HG03175 (cell line): Measurements from ENCODE around the gene THAP4.

Experiments
- ATAC-seq: cut with Tn5 transposase; IDR thresholded peaks from one replicate; pipeline ENCODE4 v1.9.1; 2021; ENCODE audit warnings: mild to moderate bottlenecking, moderate library complexity; ENCODE audit not compliant: unreplicated experiment

THAP4 gene

GRCh38 chr2:241565411-241565810 is 71.5 kb downstream of the THAP4 start:
- no peak for ATAC-seq

DNA sequence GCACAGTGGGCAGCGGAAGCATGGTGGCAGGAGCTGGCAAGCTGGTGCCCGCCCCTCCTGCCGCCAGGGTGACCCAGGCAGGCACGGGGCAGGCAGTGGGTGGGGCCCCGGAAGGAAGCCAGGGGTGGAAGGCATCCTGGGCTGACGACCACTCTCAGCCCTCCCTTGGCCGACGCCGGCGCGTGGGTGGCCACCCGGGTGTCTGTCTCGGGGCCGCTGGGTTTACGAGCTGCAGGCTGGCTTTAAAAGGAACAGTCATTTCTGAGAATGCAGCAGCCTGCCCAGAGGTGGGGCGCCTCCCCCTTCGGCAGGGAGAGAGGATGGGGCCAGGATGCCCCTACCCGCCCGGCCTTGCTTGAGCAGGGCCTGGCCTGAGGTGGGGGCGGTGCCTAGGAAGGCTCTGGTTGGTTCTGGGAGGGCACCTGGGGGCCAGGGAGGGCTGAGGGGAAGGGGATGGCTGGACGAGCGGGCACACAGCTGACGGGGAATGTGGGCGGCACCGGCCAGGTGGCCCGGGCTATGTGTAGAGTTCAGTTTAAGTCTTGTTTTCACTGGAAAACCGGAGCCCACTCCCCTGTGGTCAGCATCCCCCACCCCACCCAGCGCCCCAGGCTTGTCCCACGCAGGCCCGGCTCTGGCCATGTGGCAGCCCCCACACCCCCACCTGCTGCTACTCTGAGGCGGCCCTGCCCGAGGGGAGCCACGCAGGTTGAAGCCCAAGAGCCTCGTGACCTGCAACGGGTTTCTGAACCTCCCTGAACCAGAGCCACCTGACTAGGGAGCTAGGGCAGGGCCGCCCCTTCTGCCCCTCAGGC is 72.2 kb downstream of the THAP4 start:
- no peak for ATAC-seq

DNA sequence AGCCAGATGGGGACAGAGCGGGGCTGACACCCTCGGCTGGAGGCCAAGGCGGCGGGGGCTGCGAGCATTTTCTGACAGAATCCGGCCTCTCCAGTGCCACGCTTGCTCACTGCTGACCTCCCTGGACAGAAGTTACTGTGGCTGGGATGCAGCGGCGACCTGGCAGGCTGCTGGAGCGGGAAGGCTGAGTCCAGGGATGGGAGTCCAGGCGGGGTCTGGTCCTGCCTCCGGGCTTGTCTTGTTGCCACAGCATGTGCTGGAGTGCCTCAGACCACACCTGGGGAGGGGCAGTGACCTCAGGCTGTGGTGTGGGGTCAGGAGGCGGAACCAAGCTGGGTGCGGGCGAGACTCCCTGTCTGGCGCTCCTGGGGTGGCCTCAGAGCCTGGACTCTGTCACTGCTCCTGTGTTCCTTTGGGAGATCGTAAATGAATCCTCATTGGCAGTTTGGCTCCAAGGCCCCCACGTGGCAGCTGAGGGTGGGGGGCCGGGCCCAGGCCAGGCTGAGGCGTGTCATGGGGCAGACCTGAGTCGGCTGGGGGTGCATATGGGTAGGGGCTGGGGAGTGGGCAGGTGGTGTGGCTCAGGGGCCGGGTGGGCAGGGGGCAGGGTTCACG is 72.9 kb downstream of the THAP4 start:
- no peak for ATAC-seq

DNA sequence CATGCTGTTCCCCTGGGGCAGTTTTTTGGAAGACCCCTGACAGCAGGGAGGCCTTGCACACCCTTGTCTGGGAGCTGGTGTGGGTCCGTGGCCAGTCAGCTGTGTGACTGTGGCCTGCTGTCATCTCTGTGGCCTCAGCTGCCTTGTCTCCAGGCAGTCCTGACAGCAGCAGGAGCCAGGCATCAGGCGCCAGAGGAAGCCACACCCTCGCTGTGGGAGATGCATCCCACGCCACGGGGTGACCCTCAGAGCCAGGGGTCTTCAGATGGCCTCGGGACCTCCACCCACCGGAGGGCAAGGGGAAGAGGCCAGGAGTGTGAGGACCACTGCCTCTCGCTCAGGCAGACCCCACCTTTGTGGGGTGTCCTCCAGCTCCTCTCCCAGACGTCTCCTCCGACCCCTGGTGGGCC is 73.4 kb downstream of the THAP4 start:
- ATAC-seq = no peak

GRCh38 chr2:241563031-241563507 is 73.9 kb downstream of the THAP4 start:
- ATAC-seq = no peak

GRCh38 chr2:241562269-241562891 is 74.6 kb downstream of the THAP4 start:
- no peak for ATAC-seq

DNA sequence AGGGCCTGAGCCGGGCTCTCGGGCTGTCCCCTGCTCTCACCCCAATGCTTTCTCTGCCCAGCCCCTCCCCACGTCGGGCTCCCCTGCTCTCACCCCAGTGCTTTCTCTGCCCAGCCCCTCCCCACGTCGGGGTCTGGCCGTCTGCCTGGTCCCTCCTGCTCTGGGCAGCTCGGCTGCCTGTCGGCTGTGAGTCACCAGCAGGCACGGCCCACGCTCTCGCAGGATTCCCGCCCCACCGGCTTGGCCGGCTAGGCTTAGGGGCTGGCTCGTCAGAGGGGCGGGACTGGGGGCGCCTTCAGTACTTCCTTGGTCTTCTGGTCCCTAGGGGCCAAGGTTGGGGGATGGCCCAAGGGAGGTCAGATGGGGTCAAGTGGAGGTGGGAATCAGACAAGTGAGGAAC is 75.1 kb downstream of the THAP4 start:
- no peak for ATAC-seq

DNA sequence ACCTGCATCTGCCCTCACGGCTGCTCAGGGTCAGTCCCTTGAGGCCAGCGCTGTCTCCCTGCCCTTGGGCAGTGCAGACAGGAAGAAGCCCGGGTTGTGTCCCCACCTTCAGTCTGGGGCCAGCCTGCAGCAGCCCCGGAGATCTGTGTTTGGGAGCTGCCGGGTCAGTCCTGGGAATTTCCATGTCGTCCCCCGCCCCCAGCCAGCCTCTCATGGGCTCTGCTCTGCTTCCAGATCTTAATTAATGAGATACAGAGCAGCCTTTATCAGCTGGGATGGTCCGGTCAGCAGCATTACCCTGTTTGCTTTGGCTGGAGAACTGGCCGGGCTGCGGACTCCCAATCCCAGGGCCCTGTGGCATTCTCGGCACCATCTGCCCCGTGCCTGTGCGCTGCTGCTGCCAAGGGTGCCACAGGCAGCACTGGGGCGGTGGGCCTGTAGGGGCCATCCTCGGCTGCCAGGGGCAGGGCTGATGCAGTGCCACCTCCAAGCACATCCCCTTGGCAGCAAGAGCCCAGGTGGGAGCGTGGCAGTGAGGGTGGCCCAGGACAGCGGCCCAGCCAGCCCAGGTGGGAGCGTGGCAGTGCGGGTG is 76.0 kb downstream of the THAP4 start:
- no peak for ATAC-seq

DNA sequence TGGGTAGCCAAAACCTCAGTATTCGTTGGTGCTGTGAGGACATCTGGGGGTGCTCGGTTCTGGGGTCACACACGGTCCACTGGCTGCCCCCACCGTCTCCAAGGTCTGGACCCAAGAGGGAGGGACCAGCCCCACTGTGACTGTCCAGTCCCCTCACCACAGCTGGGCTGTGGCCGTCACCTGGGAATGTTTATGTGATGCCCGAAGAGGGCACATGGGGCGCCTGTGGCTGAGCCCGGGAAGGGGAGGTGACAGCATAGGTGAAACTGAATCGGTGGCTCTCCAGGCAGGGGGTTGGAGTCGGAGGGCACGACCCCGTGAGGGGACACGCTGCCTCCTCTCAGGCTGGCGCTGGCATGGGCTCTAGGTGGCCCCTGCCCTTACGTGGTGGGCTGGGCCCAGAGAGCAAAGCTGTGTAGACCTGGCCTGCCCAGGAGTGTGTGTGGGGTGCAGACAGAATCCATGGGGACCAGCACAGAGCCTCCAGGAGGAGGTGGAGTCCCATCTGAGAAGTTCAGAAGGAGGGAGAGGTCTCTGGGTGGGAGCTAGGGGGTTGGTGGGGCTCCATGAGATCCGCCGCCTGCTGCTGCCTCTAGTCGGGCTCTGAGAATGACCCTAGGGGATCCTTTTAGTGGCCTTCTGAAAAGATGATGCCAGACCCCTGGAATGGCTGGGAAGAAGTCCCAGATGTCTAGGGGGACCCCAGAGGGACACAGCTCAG is 76.6 kb downstream of the THAP4 start:
- ATAC-seq = no peak

DNA sequence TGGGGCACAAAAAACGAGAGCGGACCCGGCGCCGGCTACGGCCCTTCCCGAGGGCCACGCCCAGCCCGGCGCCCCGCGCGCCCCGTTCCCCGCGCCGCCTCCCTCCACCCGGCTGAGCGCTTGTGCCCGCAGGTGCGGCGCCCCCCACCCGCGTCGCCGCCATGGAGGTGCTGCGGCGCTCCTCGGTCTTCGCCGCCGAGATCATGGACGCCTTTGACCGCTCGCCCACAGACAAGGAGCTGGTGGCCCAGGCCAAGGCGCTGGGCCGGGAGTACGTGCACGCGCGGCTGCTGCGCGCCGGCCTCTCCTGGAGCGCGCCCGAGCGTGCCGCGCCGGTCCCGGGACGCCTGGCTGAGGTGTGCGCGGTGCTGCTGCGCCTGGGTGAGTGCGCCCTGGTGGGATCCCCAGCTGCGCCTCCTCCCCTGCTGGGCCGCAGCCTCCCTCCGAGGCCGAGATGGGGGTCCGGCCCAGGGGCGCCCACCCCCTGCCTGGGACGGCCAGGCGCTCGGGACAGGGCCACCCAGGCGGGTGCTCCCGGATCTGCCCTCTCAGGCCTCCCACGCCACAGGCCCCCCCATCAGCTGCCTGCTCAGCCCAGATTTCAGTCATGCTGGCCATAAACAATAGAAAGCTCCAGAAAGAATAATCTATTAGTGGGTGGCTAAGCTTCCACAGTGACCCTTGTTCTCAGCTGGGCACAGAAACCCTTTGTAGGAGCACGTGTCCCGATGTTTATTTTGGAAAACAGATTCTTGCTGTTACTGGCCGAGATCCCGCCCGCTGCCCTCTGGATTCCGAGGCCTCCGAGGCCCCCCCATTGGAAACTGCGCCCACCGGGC is 77.4 kb downstream of the THAP4 start:
- no peak for ATAC-seq

DNA sequence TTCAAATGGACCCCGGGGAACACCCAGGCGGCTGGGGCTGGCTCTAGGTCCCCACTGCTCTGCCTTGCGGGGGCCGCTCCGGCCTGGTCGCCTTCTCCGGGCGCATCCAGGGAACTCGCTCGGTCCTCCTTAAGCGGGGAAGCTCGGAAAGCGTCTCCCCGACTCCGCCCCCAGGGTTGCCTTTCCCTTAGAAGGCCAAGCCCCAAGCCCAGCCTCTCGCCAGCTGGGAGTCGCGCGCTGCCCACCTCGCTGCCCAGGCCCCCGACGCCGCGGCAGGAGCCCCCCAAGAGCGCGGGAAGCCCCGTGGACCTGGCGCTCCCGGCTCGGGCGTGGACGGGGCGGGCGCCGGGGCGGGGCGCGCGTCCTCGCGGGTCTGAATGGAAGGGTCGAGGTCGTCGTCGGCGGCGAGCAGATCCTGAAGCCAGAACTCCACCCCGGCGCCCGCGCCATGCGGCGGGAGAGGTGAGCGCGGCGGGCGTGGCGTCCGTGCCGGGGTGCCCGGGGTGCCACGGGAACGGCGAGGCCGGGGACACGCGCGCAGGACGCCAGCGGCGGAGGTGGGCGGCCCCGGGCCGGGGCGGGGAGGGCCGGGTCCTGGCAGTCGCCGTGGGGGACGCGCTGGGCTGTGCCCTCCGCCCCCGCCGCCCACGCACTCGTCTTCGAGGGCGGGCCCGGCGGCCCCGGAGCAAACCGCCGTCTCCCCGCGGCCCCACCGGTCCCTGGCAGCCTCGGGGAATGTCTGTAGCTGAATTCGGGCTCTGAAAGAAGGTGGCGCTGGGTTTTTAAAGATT is 78.2 kb downstream of the THAP4 start, which contains the start of gene BOK:
Gene BOK (plus strand): TSS at position 214 of the 791 bp plus-strand sequence. CDS start 739 bp downstream, outside the sequence.
- no peak for ATAC-seq

GRCh38 chr2:241556746-241557145 is 80.2 kb downstream of the THAP4 start:
- ATAC-seq = no peak

DNA sequence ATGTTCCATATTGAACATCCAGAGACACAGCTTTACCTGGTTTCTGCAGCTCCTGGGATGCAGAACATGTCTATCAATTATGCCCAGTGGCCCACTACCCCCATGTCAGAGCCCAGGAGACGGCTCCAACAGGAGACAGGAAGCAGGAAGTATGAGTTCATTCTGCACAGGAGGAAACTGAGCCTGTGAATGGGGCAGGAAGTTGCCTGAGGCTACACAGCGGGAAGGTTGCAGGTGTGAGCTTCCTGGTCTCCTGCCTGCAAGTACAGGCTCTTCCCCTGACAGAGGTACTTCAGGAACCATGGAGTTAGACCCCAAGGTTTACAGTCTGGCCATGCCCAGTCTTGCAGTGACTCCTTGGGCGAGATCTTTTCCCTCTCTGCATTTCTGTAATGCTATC is 81.2 kb downstream of the THAP4 start:
- ATAC-seq = no peak

DNA sequence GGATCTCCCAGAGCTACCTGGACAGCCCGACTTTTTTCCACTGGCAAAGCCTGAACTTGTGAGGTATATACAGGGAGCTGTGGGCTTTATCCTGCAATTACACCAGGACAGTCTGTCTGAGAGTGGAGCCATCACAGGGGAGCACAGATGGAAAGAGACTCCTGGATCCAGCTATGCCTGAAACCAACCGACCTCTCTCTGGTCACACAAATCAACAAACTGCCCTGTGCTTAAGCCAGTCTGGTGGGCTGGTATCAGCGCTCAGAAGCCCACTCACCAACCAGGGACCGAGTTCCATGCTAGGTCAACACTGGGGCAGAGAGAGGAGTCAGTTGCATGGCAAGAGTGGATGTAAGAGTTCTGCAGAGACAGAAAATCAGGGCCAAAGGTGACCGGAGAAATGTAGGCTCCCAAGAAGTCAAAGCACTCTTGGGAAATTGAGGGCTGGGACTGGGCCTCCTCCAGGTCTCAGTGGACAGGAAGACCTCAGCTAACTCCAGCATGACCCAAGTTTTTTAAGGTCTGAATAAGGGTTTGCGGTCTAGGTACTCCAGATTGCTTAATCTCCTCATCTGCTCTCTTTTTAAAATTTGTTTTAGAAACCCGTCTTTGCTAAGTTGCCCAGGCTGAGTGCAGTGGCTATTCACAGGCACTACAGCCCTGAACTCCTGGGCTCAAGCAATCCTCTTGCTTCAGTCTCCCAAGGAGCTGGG is 82.2 kb downstream of the THAP4 start:
- no peak for ATAC-seq

DNA sequence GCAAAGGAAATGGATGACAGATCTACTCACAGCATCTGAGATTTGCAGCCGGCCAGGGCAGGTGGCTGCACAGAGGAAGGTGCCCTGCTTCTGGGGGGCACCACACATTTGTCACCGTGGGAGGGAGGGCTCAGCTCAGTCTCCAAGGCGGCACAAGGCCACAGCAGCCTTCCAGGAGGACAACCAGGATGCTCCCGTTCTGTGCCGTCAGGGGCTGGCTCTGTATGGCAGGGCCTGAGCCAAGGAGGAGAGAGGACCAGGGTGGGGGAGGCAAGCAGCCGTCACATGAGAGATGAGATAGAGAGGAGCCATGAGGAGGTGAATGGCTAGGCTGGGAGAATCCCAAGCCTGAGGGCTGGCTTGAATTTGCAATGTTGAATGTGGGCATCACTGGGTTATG is 83.0 kb downstream of the THAP4 start:
- ATAC-seq = no peak

DNA sequence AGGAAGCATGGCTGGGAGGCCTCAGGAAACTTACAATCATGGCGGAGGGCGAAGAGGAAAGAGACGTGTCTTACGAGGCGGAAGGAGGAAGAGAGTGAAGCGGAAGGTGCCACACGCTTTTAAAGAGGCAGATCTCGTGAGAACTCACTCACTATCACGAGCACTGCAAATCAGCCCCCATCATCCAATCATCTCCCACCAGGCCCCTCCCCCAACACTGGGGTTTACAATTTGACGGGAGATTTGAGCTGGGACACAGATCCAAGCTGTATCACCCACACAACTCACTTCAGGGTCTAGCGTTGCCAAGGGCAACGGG is 83.5 kb downstream of the THAP4 start:
- ATAC-seq = no peak

GRCh38 chr2:241551998-241552737 is 84.8 kb downstream of the THAP4 start:
- no peak for ATAC-seq

DNA sequence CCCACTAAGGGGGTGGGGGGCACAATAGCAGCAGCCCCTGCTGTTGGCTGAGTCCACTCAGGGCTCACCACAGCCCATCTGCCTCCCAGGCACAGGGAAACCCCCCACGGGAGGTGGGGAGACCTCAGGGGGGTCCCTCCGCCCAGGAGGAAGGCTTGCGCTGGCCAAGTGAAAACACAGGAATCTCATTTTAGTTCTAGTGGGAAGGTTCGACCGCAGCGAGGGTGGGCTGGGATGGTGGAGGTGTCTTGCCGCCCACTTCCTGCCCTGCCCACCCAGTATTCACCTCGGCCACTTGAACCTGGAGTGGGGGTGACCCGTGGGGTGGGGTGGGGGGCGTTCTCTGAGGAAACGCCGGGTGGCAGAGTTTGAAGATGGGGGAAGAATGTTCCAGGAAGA is 85.4 kb downstream of the THAP4 start:
- ATAC-seq = no peak
